H1 (cell line): ENCODE results near the gene CTTNBP2. TPM values are rescaled to one million over a fixed set of nuclear protein-coding genes. Genes with fewer than 3 reads are reported as not detected.
A peak's percentile ranks its signal among the peaks of the same experiment; 100 is the strongest.

Experiments
- CTCF ChIA-PET: fragments of 300-600 bp; sonication (Branson Sonifier 250); formaldehyde crosslinking; loops from one replicate; lab custom pipeline; 2021; ENCODE audit not compliant: partially characterized antibody; lab: Charles Lee
- POLR2A ChIA-PET: fragments of 300-600 bp; sonication (Branson Sonifier 250); formaldehyde crosslinking; loops from one replicate; lab custom pipeline; 2021; ENCODE audit warnings: inconsistent platforms; ENCODE audit not compliant: partially characterized antibody; lab: Charles Lee
- DNase-seq, 2 experiments: peaks; one replicate each; pipeline versions ENCODE4 v3.0.0 to v3.0.0-alpha.2; 2010 to 2022; ENCODE audit warnings: low spot score in 2 of 2, low read depth in 1 of 2, mixed read lengths in 1 of 2
- FAIRE-seq: peaks from 2 replicates; lab custom pipeline; 2011; peaks lifted over from hg19 to GRCh38; lab: Jason Lieb, UNC
- H2AFZ ChIP-seq: 2 replicates; pipeline ENCODE4 v1.8.1; 2012; ENCODE audit warnings: low read length, inconsistent platforms
- H2AK5ac ChIP-seq: 2 replicates; pipeline ENCODE4 v1.6.1; 2013; ENCODE audit warnings: low read depth, low read length
- H2BK120ac ChIP-seq: replicated peaks from 2 replicates; pipeline ENCODE3; 2013; ENCODE audit warnings: low read depth, low read length, inconsistent platforms
- H2BK12ac ChIP-seq: 2 replicates; pipeline ENCODE4 v1.6.1; 2013; ENCODE audit warnings: low read depth, low read length
- H2BK15ac ChIP-seq: 2 replicates; pipeline ENCODE4 v1.6.1; 2013; ENCODE audit warnings: low read length
- H2BK20ac ChIP-seq: 2 replicates; pipeline ENCODE4 v1.6.1; 2013; ENCODE audit warnings: low read length
- H2BK5ac ChIP-seq: 2 replicates; pipeline ENCODE4 v1.6.1; 2013; ENCODE audit warnings: low read depth, low read length
- H3K14ac ChIP-seq: 2 replicates; pipeline ENCODE4 v1.6.1; 2013; ENCODE audit warnings: inconsistent platforms; ENCODE audit not compliant: insufficient read length
- H3K18ac ChIP-seq: 2 replicates; pipeline ENCODE4 v1.6.1; 2013; ENCODE audit warnings: low read length; ENCODE audit errors: extremely low read depth
- H3K23ac ChIP-seq: 2 replicates; pipeline ENCODE4 v1.6.1; 2013; ENCODE audit warnings: inconsistent platforms; ENCODE audit not compliant: insufficient read length
- H3K23me2 ChIP-seq: 2 replicates; pipeline ENCODE4 v1.6.1; 2013; ENCODE audit warnings: low read depth, low read length
- H3K27ac ChIP-seq: 2 replicates; pipeline ENCODE4 v1.6.1; 2011; ENCODE audit warnings: low read depth, low read length, inconsistent platforms
- H3K27me3 ChIP-seq, 4 experiments: replicated peaks in 1 of 4; 1 replicate in 1 of 4; 2 replicates in 3 of 4; pipeline versions ENCODE4 v1.6.1 to v1.8.1; 2011 to 2013; ENCODE audit warnings: low read length in 3 of 4, mild to moderate bottlenecking in 3 of 4, inconsistent platforms in 2 of 4, mixed read lengths in 2 of 4, moderate library complexity in 1 of 4; ENCODE audit not compliant: control insufficient read depth in 3 of 4, insufficient read depth in 3 of 4; ENCODE audit errors: extremely low read depth in 1 of 4
- H3K36me3 ChIP-seq, 4 experiments: 2 replicates each; pipeline versions ENCODE4 v1.6.1 to v1.8.1; 2011 to 2013; ENCODE audit warnings: mild to moderate bottlenecking in 4 of 4, low read length in 3 of 4, moderate library complexity in 2 of 4, control low read depth in 1 of 4, inconsistent platforms in 1 of 4; ENCODE audit not compliant: insufficient read depth in 4 of 4, control insufficient read depth in 2 of 4
- H3K4ac ChIP-seq: replicated peaks from 2 replicates; pipeline ENCODE3; 2013; ENCODE audit warnings: low read length, low read depth, mixed read lengths, inconsistent platforms; ENCODE audit not compliant: insufficient read length
- H3K4me1 ChIP-seq, 4 experiments: replicated peaks in 1 of 4; 1 replicate in 1 of 4; 2 replicates in 3 of 4; pipeline versions ENCODE4 v1.6.1 to v1.8.1; 2011 to 2013; ENCODE audit warnings: low read length in 3 of 4, inconsistent platforms in 2 of 4, mixed read lengths in 1 of 4; ENCODE audit not compliant: insufficient read depth in 4 of 4, control insufficient read depth in 3 of 4
- H3K4me2 ChIP-seq, 2 experiments: 2 replicates each; pipeline versions ENCODE4 v1.6.1 to v1.8.1; 2011 to 2013; ENCODE audit warnings: low read depth in 2 of 2, low read length in 2 of 2, control low read depth in 1 of 2, inconsistent platforms in 1 of 2, mild to moderate bottlenecking in 1 of 2; ENCODE audit not compliant: insufficient read depth in 1 of 2
- H3K4me3 ChIP-seq, 4 experiments: fragments of 200-600, 300-600 bp in 1 of 4; sonication (generic), shearing (Covaris generic), sonication (Bioruptor Twin) in 1 of 4; 2 replicates each; pipeline versions ENCODE4 v1.5.1 to v1.8.1; 2011 to 2016; ENCODE audit warnings: low read length in 4 of 4, low read depth in 3 of 4, control low read depth in 2 of 4, inconsistent platforms in 2 of 4, mild to moderate bottlenecking in 2 of 4, mixed read lengths in 1 of 4, moderate library complexity in 1 of 4; ENCODE audit not compliant: insufficient read depth in 2 of 4; ENCODE audit errors: extremely low read depth in 1 of 4
- H3K56ac ChIP-seq: replicated peaks from 2 replicates; pipeline ENCODE3; 2013; ENCODE audit warnings: low read depth, mild to moderate bottlenecking, mixed read lengths, low read length, inconsistent platforms; ENCODE audit not compliant: insufficient read length
- H3K79me1 ChIP-seq: 2 replicates; pipeline ENCODE4 v1.6.1; 2013; ENCODE audit warnings: low read depth, low read length, control low read depth
- H3K79me2 ChIP-seq, 2 experiments: 2 replicates each; pipeline versions ENCODE4 v1.6.1 to v1.8.1; 2012 to 2013; ENCODE audit warnings: low read length in 2 of 2, mild to moderate bottlenecking in 2 of 2, inconsistent platforms in 1 of 2; ENCODE audit not compliant: insufficient read depth in 2 of 2, control insufficient read depth in 1 of 2
- H3K9ac ChIP-seq, 4 experiments: replicated peaks in 1 of 4; 1 replicate in 1 of 4; 2 replicates in 3 of 4; pipeline versions ENCODE4 v1.6.1 to v1.8.1; 2011 to 2013; ENCODE audit warnings: low read depth in 3 of 4, low read length in 3 of 4, control low read depth in 2 of 4, mild to moderate bottlenecking in 2 of 4, moderate library complexity in 2 of 4, inconsistent platforms in 1 of 4; ENCODE audit errors: extremely low read depth in 1 of 4
- H3K9me3 ChIP-seq, 2 experiments: 2 replicates each; pipeline versions ENCODE4 v1.6.1 to v1.8.1; 2012 to 2013; ENCODE audit warnings: mild to moderate bottlenecking in 2 of 2, moderate library complexity in 2 of 2, control low read depth in 1 of 2, inconsistent platforms in 1 of 2, low read depth in 1 of 2, low read length in 1 of 2, mixed read lengths in 1 of 2; ENCODE audit not compliant: insufficient read depth in 2 of 2
- H4K20me1 ChIP-seq, 2 experiments: replicated peaks in 1 of 2; 2 replicates each; pipeline versions ENCODE3 to v1.8.1; 2011 to 2013; ENCODE audit warnings: inconsistent platforms in 2 of 2, low read length in 2 of 2, mild to moderate bottlenecking in 1 of 2; ENCODE audit not compliant: insufficient read depth in 2 of 2, control insufficient read depth in 1 of 2
- H4K5ac ChIP-seq: 2 replicates; pipeline ENCODE4 v1.6.1; 2013; ENCODE audit warnings: low read length, low read depth, mixed read lengths, inconsistent platforms; ENCODE audit not compliant: insufficient read length
- H4K8ac ChIP-seq: 2 replicates; pipeline ENCODE4 v1.8.0; 2013; ENCODE audit warnings: mild to moderate bottlenecking, moderate library complexity, low read length, inconsistent platforms; ENCODE audit not compliant: insufficient read depth; ENCODE audit errors: extremely low read depth
- H4K91ac ChIP-seq: replicated peaks from 2 replicates; pipeline ENCODE3; 2013; ENCODE audit warnings: low read length, mixed read lengths, inconsistent platforms; ENCODE audit not compliant: insufficient read length
- BACH1 ChIP-seq: IDR thresholded peaks from 2 replicates; pipeline ENCODE4 v1.6.1; 2012; ENCODE audit warnings: low read length, improper control_type of control experiment
- BCL11A ChIP-seq, 2 experiments: IDR thresholded peaks; one replicate each; pipeline ENCODE4 v1.6.1; 2011; ENCODE audit warnings: low read depth in 2 of 2, low read length in 2 of 2, mild to moderate bottlenecking in 2 of 2
- CBX8 ChIP-seq: fragments of 300-800, 300-1000 bp; sonication (generic); IDR thresholded peaks from 2 replicates; pipeline ENCODE4 v1.7.1; 2016; ENCODE audit warnings: low read depth, low read length, borderline replicate concordance
- CREB1 ChIP-seq: IDR thresholded peaks from 2 replicates; pipeline ENCODE4 v1.6.1; 2012; ENCODE audit warnings: inconsistent platforms
- EZH2 ChIP-seq: fragments of 200-600 bp; sonication (generic); IDR thresholded peaks from 2 replicates; pipeline ENCODE4 v1.7.1; 2012; ENCODE audit warnings: low read depth, mild to moderate bottlenecking, moderate library complexity, low read length, inconsistent platforms; ENCODE audit not compliant: severe bottlenecking
- KDM1A ChIP-seq: fragments of 200-600, 300-600 bp; sonication (generic); IDR thresholded peaks from 2 replicates; pipeline ENCODE4 v1.7.1; 2016; ENCODE audit warnings: mild to moderate bottlenecking, low read length, borderline replicate concordance
- MAFK ChIP-seq: IDR thresholded peaks from 2 replicates; pipeline ENCODE4 v1.6.1; 2012; ENCODE audit warnings: low read depth, mild to moderate bottlenecking, improper control_type of control experiment, low read length
- NRF1 ChIP-seq: IDR thresholded peaks from 2 replicates; pipeline ENCODE4 v1.6.1; 2011; ENCODE audit warnings: mild to moderate bottlenecking, low read depth, low read length, improper control_type of control experiment
- RAD21 ChIP-seq, 2 experiments: IDR thresholded peaks in 1 of 2; conservative IDR thresholded peaks in 1 of 2; 2 replicates each; pipeline ENCODE4 v1.6.1; 2011; ENCODE audit warnings: low read depth in 2 of 2, low read length in 2 of 2, improper control_type of control experiment in 1 of 2, inconsistent platforms in 1 of 2, mild to moderate bottlenecking in 1 of 2, moderate library complexity in 1 of 2
- RFX5 ChIP-seq: IDR thresholded peaks from 2 replicates; pipeline ENCODE4 v1.6.1; 2011; ENCODE audit warnings: low read depth, low read length, improper control_type of control experiment, borderline replicate concordance
- SAP30 ChIP-seq: fragments of 300-600 bp; sonication (generic); IDR thresholded peaks from 2 replicates; pipeline ENCODE4 v1.7.1; 2012; ENCODE audit warnings: low read length, moderate library complexity, mild to moderate bottlenecking, inconsistent platforms; ENCODE audit not compliant: insufficient read depth, insufficient replicate concordance
- SRF ChIP-seq: IDR thresholded peaks from 2 replicates; pipeline ENCODE4 v1.6.1; 2011; ENCODE audit warnings: mild to moderate bottlenecking, low read depth, low read length, moderate library complexity
- WGBS, 2 experiments: shearing (Covaris generic) in 1 of 2; methylation state at CpG; one replicate each; pipeline versions ENCODE4 v1.1.6 to v1.1.7; 2013 to 2015; ENCODE audit warnings: low lambda C conversion rate in 2 of 2, mixed read lengths in 2 of 2, inconsistent platforms in 1 of 2, low coverage in 1 of 2, missing lambda C conversion rate in 1 of 2; ENCODE audit not compliant: insufficient replicate concordance in 2 of 2, insufficient coverage in 1 of 2, insufficient read length in 1 of 2; ENCODE audit errors: extremely low coverage in 1 of 2, missing lambda C conversion rate in 1 of 2; 5-methylcytosine and 5-hydroxymethylcytosine counted together
- polyA plus RNA-seq, 7 experiments: library from polyadenylated mRNA; depleted of rRNA in 3 of 7; stranded (reverse) in 5 of 7; unstranded in 2 of 7; fragments of >200 nt in 5 of 7; fragments of 200-250 nt in 2 of 7; gene quantifications; 1 replicate in 5 of 7; 2 replicates in 1 of 7; 4 replicates in 1 of 7; pipeline versions ENCODE4 v1.2.1 to v1.2.3, GENCODE V29; 2011 to 2013; ENCODE audit warnings: missing spikeins in 2 of 7, mixed read lengths in 2 of 7
- total RNA-seq: library from RNA; stranded (reverse); fragmentation: NEBNext Ultra II Directional; extraction: Animal tissue kit (Norgen Biotek cat#: 25700); gene quantifications from 2 replicates; pipeline ENCODE4 v1.2.1, GENCODE V29; 2021

CTTNBP2 gene
- total and polyA plus RNA-seq, 2 of the 8 experiments (the other 6 are each of a cell fraction or from before 2014, with no cell fraction given) = 15.3 to 35.1 TPM

DNA sequence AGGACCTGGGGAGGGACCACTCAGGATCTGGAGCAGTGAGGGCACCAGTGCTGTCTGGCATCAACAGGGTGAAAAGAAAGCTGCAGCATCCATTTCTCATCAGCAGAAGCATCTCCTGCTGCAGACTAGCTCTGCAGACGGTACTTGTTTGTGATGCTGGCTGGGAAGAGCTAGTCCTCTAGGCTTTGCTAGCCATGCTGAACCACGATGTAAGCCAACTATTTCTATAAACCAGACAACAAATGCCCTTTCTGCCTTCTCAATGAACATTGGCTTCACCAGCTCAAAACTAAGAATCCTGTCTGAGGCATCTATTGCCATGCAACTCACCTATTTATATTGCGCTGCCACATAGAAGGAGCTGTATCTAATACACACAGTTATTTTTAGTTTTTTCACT is 65.6 kb downstream of the CTTNBP2 start:
- no peak overlapping the region for H3K18ac ChIP-seq
- H3K4me1 ChIP-seq = peaks cover 2 to 10% (median 7%) of the 10 kb centered on the region in 4 experiments; a peak in 5 of 7 replicates
- H3K27ac ChIP-seq = no peak overlapping the region
- H3K14ac ChIP-seq = no peak overlapping the region
- peaks cover 0 to 19% of the 10 kb centered on the region in 2 experiments; a peak in 2 of 4 replicates for H3K79me2 ChIP-seq
- TF ChIP-seq MAFK (no peak), SRF (no peak), RAD21 (IDR thresholded peaks at IDR 0.05 in 1 of 2, conservative IDR thresholded peaks at IDR 0.05 in 1 of 2; ENCODE audit: low read depth in 2 of 2, low read length in 2 of 2) (no peak), BACH1 (no peak), KDM1A (no peak), NRF1 (no peak), EZH2 (no peak), RFX5 (no peak), CBX8 (no peak), CREB1 (no peak), SAP30 (no peak), BCL11A (IDR thresholded peaks at IDR 0.05; ENCODE audit: low read depth in 2 of 2, low read length in 2 of 2) (no peak)
- H3K36me3 ChIP-seq = peaks cover 0 to 2% (median 0%) of the 10 kb centered on the region in 4 experiments; a peak in 1 of 8 replicates
- no peak for DNase-seq
- H2BK120ac ChIP-seq = no peak overlapping the region
- no peak overlapping the region for H2BK5ac ChIP-seq
- H3K9me3 ChIP-seq = no peaks in the 10 kb centered on the region
- ChIA-PET CTCF (interaction anchor here (1.1 to 1.8 kb wide), 2 partner anchors 27 to 57 kb away, joined by 3 to 6 read pairs; no protein-coding TSS in a partner anchor), POLR2A (interaction anchor here (1.1 kb wide), 2 partner anchors 12 to 15 kb away, joined by 3 read pairs; no protein-coding TSS in a partner anchor)
- H2AK5ac ChIP-seq = no peak overlapping the region; the same call in 1 of the 2 replicates
- no peak overlapping the region for H3K4me3 ChIP-seq
- no peak overlapping the region for H2AFZ ChIP-seq
- no peak overlapping the region for H4K91ac ChIP-seq
- H4K5ac ChIP-seq = no peak overlapping the region
- H3K56ac ChIP-seq = no peak overlapping the region
- 88% methylated on average over 3 of the region's 3 CpGs; no CpG with 5 or more reads in 1 of the 2 experiments for WGBS, 2 experiments
- H3K79me1 ChIP-seq = no peaks in the 10 kb centered on the region; the same call in 1 of the 2 replicates
- no peak overlapping the region for H2BK20ac ChIP-seq
- H3K23ac ChIP-seq = no peak overlapping the region
- no peak overlapping the region for H2BK12ac ChIP-seq
- H3K23me2 ChIP-seq = no peaks in the 10 kb centered on the region
- no peak overlapping the region for H3K9ac ChIP-seq
- no peaks in the 10 kb centered on the region for H3K27me3 ChIP-seq
- no peak overlapping the region for H2BK15ac ChIP-seq
- no peak overlapping the region for H3K4ac ChIP-seq
- no peak for FAIRE-seq
- no peak overlapping the region for H3K4me2 ChIP-seq
- peak overlapping the region; percentile 29; the same call in 1 of the 2 replicates for H4K8ac ChIP-seq
- H4K20me1 ChIP-seq = no peaks in the 10 kb centered on the region
